Activated CD8-positive, alpha-beta T cell treated with anti-CD3 and anti-CD28 coated beads, Interleukin-2, amount 10 ng/mL, durations not matched to agents 7 days and 5 days (primary cell): ENCODE results near the gene NLGN1. TPM values are rescaled to one million over a fixed set of nuclear protein-coding genes. Genes with fewer than 3 reads are reported as not detected.

ENCODE experiments used
- ATAC-seq: fragments of 150-1000 bp; cut with Tn5 transposase; one replicate; pipeline ENCODE4 v1.10.0; 2021; ENCODE audit warnings: moderate library complexity
- CTCF ChIA-PET: fragments of 350-600 bp; sonication (Branson Sonifier 250); formaldehyde crosslinking; loops from one replicate; lab custom pipeline; 2021; ENCODE audit warnings: antibody characterized with exemption; lab: Charles Lee
- POLR2A ChIA-PET: fragments of 350-600 bp; sonication (Branson Sonifier 250); formaldehyde crosslinking; loops from one replicate; lab custom pipeline; 2021; ENCODE audit warnings: antibody characterized with exemption; lab: Charles Lee
- DNase-seq: peaks from one replicate; pipeline ENCODE4 v3.0.0-alpha.2; 2020
- H3K27ac Mint-ChIP-seq: one replicate; pipeline ENCODE4 v1.8.0; 2021; ENCODE audit warnings: mild to moderate bottlenecking, mixed read lengths
- H3K27me3 Mint-ChIP-seq: one replicate; pipeline ENCODE4 v1.8.0; 2021; ENCODE audit warnings: low read depth, mixed read lengths
- H3K36me3 Mint-ChIP-seq: one replicate; pipeline ENCODE4 v1.8.0; 2021; ENCODE audit warnings: low read depth, mixed read lengths
- H3K4me1 Mint-ChIP-seq: one replicate; pipeline ENCODE4 v1.8.0; 2021; ENCODE audit warnings: low read depth, mixed read lengths
- H3K4me3 Mint-ChIP-seq: one replicate; pipeline ENCODE4 v1.8.0; 2021; ENCODE audit warnings: mild to moderate bottlenecking, mixed read lengths
- H3K9me3 Mint-ChIP-seq: one replicate; pipeline ENCODE4 v1.8.0; 2022; ENCODE audit warnings: mixed read lengths; ENCODE audit not compliant: insufficient read depth
- total RNA-seq, 2 experiments: library from RNA; stranded (reverse); gene quantifications; one replicate each; pipeline ENCODE4 v1.2.3, GENCODE V29; 2021

The NLGN1 gene
- total RNA-seq, 2 experiments from 2014 or later: not detected

DNA sequence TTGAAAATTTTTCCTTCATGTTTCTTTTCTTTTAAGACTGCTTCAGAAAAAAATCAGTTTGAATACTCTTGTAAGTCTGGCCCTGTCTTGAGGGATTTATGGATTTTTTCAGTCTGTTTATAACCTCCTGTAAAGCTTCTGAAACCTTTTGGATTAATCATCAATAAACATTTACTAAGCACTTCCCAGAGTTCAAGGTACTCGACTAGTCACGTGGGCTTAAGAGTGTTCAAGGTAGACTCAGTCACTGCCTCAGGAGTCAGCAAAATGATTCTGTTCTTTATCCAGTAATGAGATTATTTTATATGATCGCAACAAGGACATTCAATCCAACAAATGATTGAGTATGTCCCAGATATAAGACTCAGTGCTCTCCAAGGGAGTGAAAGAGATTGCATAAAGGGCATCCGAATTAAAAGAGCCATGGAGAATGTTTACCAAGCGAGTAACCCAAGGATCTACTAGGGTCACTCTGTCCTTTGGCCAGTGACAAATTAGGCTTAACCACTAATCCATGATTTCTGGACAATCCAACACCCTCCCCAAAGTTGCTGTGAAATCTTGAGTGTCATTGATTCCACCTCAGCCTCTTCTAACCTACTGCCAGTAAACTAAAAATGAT, 735.0 kb downstream of the NLGN1 start:
- H3K27ac Mint-ChIP-seq: no peak overlapping the region

GRCh38 chr3:174146008-174146407, 748.5 kb downstream of the NLGN1 start:
- POLR2A ChIA-PET: no interaction called here
- Mint-ChIP-seq H3K4me3 (no peak overlapping the region), H3K27me3 (no peaks in the 10 kb centered on the region), H3K4me1 (no peaks in the 10 kb centered on the region), H3K36me3 (no peaks in the 10 kb centered on the region), H3K27ac (no peak overlapping the region), H3K9me3 (no peaks in the 10 kb centered on the region)
- ATAC-seq: no peak
- CTCF ChIA-PET: no interaction called here
- no peak for DNase-seq

More for the DNA sequence above, 735.0 kb downstream of the NLGN1 start:
- no peaks in the 10 kb centered on the region for H3K4me1 Mint-ChIP-seq
- no peak for DNase-seq
- POLR2A ChIA-PET: no interaction called here
- no peaks in the 10 kb centered on the region for H3K36me3 Mint-ChIP-seq
- H3K27me3 Mint-ChIP-seq: no peaks in the 10 kb centered on the region
- CTCF ChIA-PET: no interaction called here
- no peak overlapping the region for H3K4me3 Mint-ChIP-seq
- ATAC-seq: no peak
- H3K9me3 Mint-ChIP-seq: peaks cover 4% of the 10 kb centered on the region

- no peak overlapping the region for H3K4me3 Mint-ChIP-seq
- no peaks in the 10 kb centered on the region for H3K36me3 Mint-ChIP-seq
- ChIA-PET CTCF (no interaction called here), POLR2A (no interaction called here)
- ATAC-seq (no peak), DNase-seq (no peak)
- no peaks in the 10 kb centered on the region for H3K27me3 Mint-ChIP-seq
- H3K4me1 Mint-ChIP-seq: no peaks in the 10 kb centered on the region
- no peak overlapping the region for H3K27ac Mint-ChIP-seq
- no peaks in the 10 kb centered on the region for H3K9me3 Mint-ChIP-seq
Observed at GRCh38 chr3:174147798-174148197, 750.3 kb downstream of the NLGN1 start.

- CTCF ChIA-PET: no interaction called here
- H3K27ac Mint-ChIP-seq: no peak overlapping the region
- no peak overlapping the region for H3K4me3 Mint-ChIP-seq
- DNase-seq (no peak), ATAC-seq (no peak)
- no peaks in the 10 kb centered on the region for H3K27me3 Mint-ChIP-seq
- H3K36me3 Mint-ChIP-seq: no peaks in the 10 kb centered on the region
- no peaks in the 10 kb centered on the region for H3K4me1 Mint-ChIP-seq
- H3K9me3 Mint-ChIP-seq: no peaks in the 10 kb centered on the region
- POLR2A ChIA-PET: no interaction called here
Observed at GRCh38 chr3:174153871-174154270, 756.3 kb downstream of the NLGN1 start.

DNA sequence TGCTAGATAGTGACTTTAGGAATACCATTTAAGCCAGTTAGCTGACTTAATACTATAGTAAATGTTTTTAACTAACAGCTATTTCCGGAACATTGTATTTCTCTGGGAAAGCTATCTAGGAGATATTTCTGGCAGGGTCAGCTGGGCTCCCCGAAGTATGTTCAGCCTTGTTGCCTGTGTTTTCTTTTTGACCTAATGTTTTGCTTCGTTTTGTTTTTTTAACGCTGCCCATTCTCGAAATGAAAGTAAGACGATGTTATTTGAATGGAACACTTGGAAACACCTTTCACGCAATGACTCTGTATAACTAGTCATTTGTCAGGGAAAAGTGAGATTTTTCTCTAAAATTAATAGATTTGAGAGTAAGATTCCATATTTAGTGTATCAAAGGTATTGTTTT, 758.7 kb downstream of the NLGN1 start:
- POLR2A ChIA-PET: no interaction called here
- no peaks in the 10 kb centered on the region for H3K27me3 Mint-ChIP-seq
- no peak overlapping the region for H3K4me3 Mint-ChIP-seq
- H3K9me3 Mint-ChIP-seq: no peaks in the 10 kb centered on the region
- no peaks in the 10 kb centered on the region for H3K4me1 Mint-ChIP-seq
- CTCF ChIA-PET: no interaction called here
- H3K27ac Mint-ChIP-seq: no peak overlapping the region
- DNase-seq (no peak), ATAC-seq (no peak)
- no peaks in the 10 kb centered on the region for H3K36me3 Mint-ChIP-seq

DNA sequence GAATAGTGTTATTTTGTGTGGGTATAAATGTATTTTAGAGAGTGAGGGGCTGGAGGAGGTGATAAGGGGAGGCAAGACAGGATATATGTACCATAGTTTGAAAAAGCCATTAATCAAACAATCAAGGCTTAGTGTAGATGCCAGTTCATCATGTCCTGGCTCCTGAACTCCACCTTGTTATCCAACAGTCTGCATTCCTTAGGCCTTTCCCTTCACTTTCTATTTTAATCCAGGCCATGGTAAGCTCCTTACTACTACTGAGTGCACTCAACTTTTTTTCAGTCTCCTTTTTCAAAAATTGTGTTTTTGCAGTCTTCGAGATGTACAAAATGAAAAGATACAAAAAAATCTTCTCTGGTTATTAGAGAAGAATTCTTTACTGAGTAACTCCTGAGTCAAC, 761.1 kb downstream of the NLGN1 start:
- no peak for DNase-seq
- no peaks in the 10 kb centered on the region for H3K9me3 Mint-ChIP-seq
- no peak overlapping the region for H3K27ac Mint-ChIP-seq
- CTCF ChIA-PET: no interaction called here
- ATAC-seq: no peak
- no peaks in the 10 kb centered on the region for H3K36me3 Mint-ChIP-seq
- no peaks in the 10 kb centered on the region for H3K27me3 Mint-ChIP-seq
- H3K4me3 Mint-ChIP-seq: no peak overlapping the region
- POLR2A ChIA-PET: no interaction called here
- no peaks in the 10 kb centered on the region for H3K4me1 Mint-ChIP-seq

DNA sequence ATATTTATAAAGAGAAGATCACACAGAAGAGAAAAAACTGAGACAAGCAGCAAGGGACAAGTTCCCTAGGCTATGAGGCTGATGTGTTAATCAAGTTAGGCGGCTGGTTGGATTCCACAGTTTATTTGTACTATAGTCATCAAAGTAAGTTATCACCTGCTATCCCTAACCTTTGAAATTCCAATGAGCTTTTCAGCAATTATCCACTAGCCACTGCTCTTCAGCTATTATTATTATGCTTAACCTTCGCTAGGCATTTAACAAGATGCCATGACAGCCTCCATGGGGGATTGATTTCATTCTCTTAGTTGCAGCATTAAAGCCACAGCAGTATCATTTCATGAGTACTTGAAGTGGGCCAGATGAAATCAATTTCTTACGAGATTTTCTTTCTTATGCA, 762.1 kb downstream of the NLGN1 start:
- no peak overlapping the region for H3K4me3 Mint-ChIP-seq
- ChIA-PET POLR2A (no interaction called here), CTCF (no interaction called here)
- H3K9me3 Mint-ChIP-seq: no peaks in the 10 kb centered on the region
- DNase-seq (no peak), ATAC-seq (no peak)
- H3K4me1 Mint-ChIP-seq: no peaks in the 10 kb centered on the region
- H3K27ac Mint-ChIP-seq: no peak overlapping the region
- H3K27me3 Mint-ChIP-seq: no peaks in the 10 kb centered on the region
- no peaks in the 10 kb centered on the region for H3K36me3 Mint-ChIP-seq

GRCh38 chr3:174162550-174162949, 765.0 kb downstream of the NLGN1 start:
- Mint-ChIP-seq H3K4me3 (no peak overlapping the region), H3K36me3 (no peaks in the 10 kb centered on the region), H3K27ac (no peak overlapping the region), H3K27me3 (no peaks in the 10 kb centered on the region), H3K4me1 (no peaks in the 10 kb centered on the region), H3K9me3 (no peaks in the 10 kb centered on the region)
- CTCF ChIA-PET: no interaction called here
- DNase-seq (no peak), ATAC-seq (no peak)
- POLR2A ChIA-PET: no interaction called here

DNA sequence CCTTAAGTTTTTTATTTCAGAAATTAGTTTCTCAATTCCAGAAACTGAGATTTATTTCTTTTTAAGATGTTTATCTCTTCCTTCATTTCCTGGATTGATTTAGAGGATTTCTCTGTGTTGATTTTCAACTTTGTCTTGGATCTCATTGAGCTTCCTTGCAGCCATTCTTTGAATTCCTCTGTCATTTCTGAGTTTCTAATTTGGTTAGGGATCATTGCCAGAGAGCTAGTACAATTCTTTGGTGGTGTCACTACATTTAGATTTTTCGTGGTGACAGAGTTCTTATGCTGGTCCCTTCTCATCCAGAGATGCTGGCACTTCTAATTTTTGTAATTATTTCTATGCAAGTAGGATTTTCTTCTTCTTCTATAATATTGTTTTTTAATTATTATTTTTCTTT, 770.5 kb downstream of the NLGN1 start:
- no peaks in the 10 kb centered on the region for H3K27me3 Mint-ChIP-seq
- no peaks in the 10 kb centered on the region for H3K9me3 Mint-ChIP-seq
- no peak for ATAC-seq
- no peak for DNase-seq
- no peaks in the 10 kb centered on the region for H3K4me1 Mint-ChIP-seq
- CTCF ChIA-PET: no interaction called here
- POLR2A ChIA-PET: no interaction called here
- H3K36me3 Mint-ChIP-seq: no peaks in the 10 kb centered on the region
- no peak overlapping the region for H3K4me3 Mint-ChIP-seq
- no peak overlapping the region for H3K27ac Mint-ChIP-seq

DNA sequence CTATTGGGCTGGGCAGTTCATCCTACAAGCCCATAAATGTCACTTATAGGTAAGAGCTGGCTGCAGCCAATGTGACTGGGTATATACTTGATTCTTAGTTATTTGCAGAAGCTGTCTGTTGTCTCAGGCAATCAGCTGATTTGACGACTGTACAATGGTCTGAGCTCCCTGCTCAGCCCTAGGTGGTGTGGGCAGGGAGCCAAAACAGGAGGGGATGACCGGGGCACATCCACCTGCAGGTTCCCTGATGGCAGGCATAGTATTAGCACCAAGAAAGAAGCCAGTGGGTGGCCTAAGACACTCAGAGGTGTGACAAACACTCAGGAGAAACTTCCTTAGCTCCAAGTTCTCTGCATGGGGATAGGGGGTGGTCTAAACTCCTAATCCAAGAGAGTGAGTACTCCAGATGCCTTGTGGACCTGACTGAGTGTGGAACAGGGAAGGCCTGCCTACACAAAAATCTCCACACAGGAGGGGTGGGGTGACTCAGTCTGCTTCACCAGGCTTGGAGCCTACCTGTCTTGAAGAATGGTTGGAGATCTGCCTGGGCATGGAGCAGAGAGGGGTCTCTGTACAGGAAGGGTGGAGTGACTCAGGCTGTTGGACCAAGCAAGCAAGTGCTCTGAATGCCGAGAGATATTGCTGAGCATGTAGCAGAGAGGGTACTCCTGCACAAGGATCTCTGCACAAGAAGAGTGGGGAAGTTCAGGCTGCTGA, 771.2 kb downstream of the NLGN1 start:
- Mint-ChIP-seq H3K27ac (no peak overlapping the region), H3K36me3 (no peaks in the 10 kb centered on the region), H3K4me1 (no peaks in the 10 kb centered on the region), H3K9me3 (no peaks in the 10 kb centered on the region), H3K27me3 (no peaks in the 10 kb centered on the region), H3K4me3 (no peak overlapping the region)
- ChIA-PET POLR2A (no interaction called here), CTCF (no interaction called here)
- DNase-seq: no peak
- ATAC-seq: no peak

GRCh38 chr3:174169736-174170135, 772.2 kb downstream of the NLGN1 start:
- POLR2A ChIA-PET: no interaction called here
- DNase-seq (no peak), ATAC-seq (no peak)
- Mint-ChIP-seq H3K4me1 (no peaks in the 10 kb centered on the region), H3K27ac (no peak overlapping the region), H3K36me3 (no peaks in the 10 kb centered on the region), H3K27me3 (no peaks in the 10 kb centered on the region), H3K4me3 (no peak overlapping the region), H3K9me3 (peaks cover 1% of the 10 kb centered on the region)
- CTCF ChIA-PET: no interaction called here

- H3K36me3 Mint-ChIP-seq: no peaks in the 10 kb centered on the region
- ATAC-seq (no peak), DNase-seq (no peak)
- peaks cover 5% of the 10 kb centered on the region for H3K9me3 Mint-ChIP-seq
- no peak overlapping the region for H3K27ac Mint-ChIP-seq
- H3K27me3 Mint-ChIP-seq: no peaks in the 10 kb centered on the region
- ChIA-PET CTCF (no interaction called here), POLR2A (no interaction called here)
- H3K4me3 Mint-ChIP-seq: no peak overlapping the region
- no peaks in the 10 kb centered on the region for H3K4me1 Mint-ChIP-seq
Observed at GRCh38 chr3:174170248-174170647, 772.7 kb downstream of the NLGN1 start.
